Chondrocyte (in vitro differentiated cells): ENCODE results near the gene CACTIN. TPM values are rescaled to one million over a fixed set of nuclear protein-coding genes. Genes with fewer than 3 reads are reported as not detected.

ENCODE experiments used
- DNase-seq: peaks from one replicate; pipeline ENCODE4 v3.0.0; 2021; ENCODE audit warnings: mixed read lengths, low spot score
- H3K27ac Mint-ChIP-seq: one replicate; pipeline ENCODE4 v1.8.0; 2021; ENCODE audit warnings: mild to moderate bottlenecking, moderate library complexity, mixed read lengths; ENCODE audit not compliant: unreplicated experiment
- H3K27me3 Mint-ChIP-seq: 2 replicates; pipeline ENCODE4 v1.8.0; 2021; ENCODE audit warnings: low read depth, mixed read lengths
- H3K36me3 Mint-ChIP-seq: 2 replicates; pipeline ENCODE4 v1.8.0; 2021; ENCODE audit warnings: low read depth, mixed read lengths
- H3K4me1 Mint-ChIP-seq: 2 replicates; pipeline ENCODE4 v1.8.0; 2021; ENCODE audit warnings: low read depth, mild to moderate bottlenecking, mixed read lengths
- H3K4me3 Mint-ChIP-seq: one replicate; pipeline ENCODE4 v1.8.0; 2021; ENCODE audit warnings: mild to moderate bottlenecking, moderate library complexity, mixed read lengths; ENCODE audit not compliant: unreplicated experiment
- H3K9me3 Mint-ChIP-seq: 2 replicates; pipeline ENCODE4 v1.8.0; 2021; ENCODE audit warnings: low read depth, mixed read lengths
- CTCF ChIP-seq: fragments of 200-600 bp; sonication (generic); IDR thresholded peaks from 2 replicates; pipeline ENCODE4 v1.5.0; 2021; ENCODE audit warnings: antibody characterized with exemption, mild to moderate bottlenecking, moderate library complexity
- total RNA-seq: library from RNA; stranded (reverse); gene quantifications from 3 replicates; pipeline ENCODE4 v1.2.1, GENCODE V29; 2021

Gene CACTIN
- total RNA-seq, 1 donor from 2014 or later, result 19.5 TPM

GRCh38 chr19:3660493-3661219 lies 34.1 kb upstream of the CACTIN start:
- Mint-ChIP-seq H3K27ac (no peak overlapping the region), H3K9me3 (no peaks in the 10 kb centered on the region), H3K36me3 (peaks cover 28% of the 10 kb centered on the region), H3K27me3 (no peaks in the 10 kb centered on the region), H3K4me3 (no peak overlapping the region), H3K4me1 (peaks cover 4% of the 10 kb centered on the region)
- TF ChIP-seq CTCF, result no peak
- no peak for DNase-seq

GRCh38 chr19:3659746-3660112 lies 33.1 kb upstream of the CACTIN start:
- DNase-seq, result no peak
- H3K4me1 Mint-ChIP-seq, result peaks cover 8% of the 10 kb centered on the region
- H3K9me3 Mint-ChIP-seq, result no peaks in the 10 kb centered on the region
- no peak overlapping the region for H3K27ac Mint-ChIP-seq
- H3K4me3 Mint-ChIP-seq, result no peak overlapping the region
- peaks cover 28% of the 10 kb centered on the region for H3K36me3 Mint-ChIP-seq
- no peaks in the 10 kb centered on the region for H3K27me3 Mint-ChIP-seq
- no peak for TF ChIP-seq CTCF

DNA sequence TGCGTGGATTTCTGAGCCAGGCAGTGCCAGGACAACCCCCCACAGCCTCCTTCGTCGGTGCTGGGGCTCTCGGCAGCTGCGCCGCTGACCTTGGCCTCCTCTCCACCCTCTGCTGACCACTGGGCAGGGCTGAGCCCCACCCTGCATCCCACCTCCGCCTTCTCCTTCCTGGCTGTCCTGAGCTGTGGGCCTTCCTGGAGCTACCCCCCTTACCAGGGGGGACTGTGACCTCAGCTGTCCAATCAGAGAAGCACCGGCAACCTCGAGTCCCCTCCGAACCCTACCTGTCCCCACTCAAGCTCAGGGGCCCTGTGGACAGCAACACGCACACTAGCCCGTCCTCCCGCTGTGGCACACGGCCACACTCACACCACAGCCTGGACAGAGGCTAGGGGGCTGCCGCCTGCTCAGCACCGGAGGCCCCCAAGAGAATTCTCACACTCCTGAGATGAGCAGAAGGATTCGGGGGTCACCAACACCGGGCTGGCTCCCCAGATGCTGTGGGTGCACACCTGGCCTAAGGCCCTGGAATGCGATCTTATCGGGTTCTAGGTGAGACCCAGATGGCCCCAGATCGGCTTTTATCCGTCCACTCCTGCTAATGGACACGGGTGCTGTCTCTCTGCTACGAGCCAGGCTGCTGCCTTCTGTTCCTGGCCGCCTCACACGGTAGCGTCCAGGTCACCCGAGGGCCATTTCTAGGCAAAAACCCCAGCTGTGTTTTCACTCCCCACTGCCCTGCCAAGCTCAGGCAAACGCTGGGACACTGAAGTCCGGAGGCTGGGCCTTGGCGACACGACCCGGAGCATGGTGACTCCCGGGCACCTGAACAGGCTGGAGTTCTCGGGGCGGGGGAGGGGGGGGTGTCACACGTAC lies 32.5 kb upstream of the CACTIN start:
- peak overlapping the region; percentile 32 for H3K27ac Mint-ChIP-seq
- H3K4me3 Mint-ChIP-seq, result no peak overlapping the region
- H3K27me3 Mint-ChIP-seq, result no peaks in the 10 kb centered on the region

DNA sequence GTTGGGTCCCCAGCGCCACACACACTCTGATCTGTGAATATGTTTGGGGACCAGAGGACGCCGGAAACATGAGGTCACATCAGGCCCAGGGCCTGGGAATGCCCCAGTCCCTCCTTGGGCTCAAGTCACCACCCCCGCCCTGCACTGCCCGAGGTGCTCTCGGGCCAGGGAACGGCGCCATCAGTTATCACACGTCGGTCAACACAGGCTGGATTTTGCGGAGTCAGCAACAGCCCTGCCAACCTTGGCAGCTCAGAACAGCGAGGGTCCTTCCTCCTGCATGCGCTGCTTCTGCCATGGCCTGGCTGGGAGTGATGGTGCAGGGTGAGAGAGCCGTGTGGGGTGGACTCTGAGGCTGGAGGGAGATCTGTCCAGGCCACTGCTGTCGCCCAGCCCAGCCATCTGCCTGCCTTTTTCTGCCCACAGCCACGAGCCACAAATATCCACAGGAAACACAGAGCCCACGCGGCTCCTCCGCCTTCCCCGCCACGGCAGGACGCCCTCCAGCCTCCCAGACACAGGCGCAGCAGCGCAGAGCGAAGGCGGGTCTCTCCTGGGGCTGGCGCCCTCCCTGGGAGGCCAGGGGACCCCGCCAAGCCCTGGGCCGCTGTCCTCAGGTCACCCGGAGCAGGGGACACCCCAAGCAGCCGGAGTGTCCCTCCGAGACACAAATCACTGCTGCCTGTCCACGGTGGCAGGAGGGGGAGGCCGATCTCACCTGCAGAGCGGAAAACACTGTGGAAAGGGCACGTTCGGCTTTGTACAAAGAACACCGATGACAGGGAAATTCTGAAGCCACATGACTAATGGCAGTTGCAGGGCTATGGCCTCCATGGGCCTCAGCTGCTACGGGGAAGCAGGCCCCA lies 31.6 kb upstream of the CACTIN start:
- Mint-ChIP-seq H3K27ac (no peak overlapping the region), H3K27me3 (no peaks in the 10 kb centered on the region)
- no peak for TF ChIP-seq CTCF

More for the DNA sequence above, 32.5 kb upstream of the CACTIN start:
- H3K4me1 Mint-ChIP-seq, result peaks cover 6% of the 10 kb centered on the region
- peaks cover 28% of the 10 kb centered on the region for H3K36me3 Mint-ChIP-seq
- no peak for DNase-seq
- H3K9me3 Mint-ChIP-seq, result no peaks in the 10 kb centered on the region
- TF ChIP-seq CTCF, result no peak

GRCh38 chr19:3657395-3657769 lies 30.8 kb upstream of the CACTIN start:
- DNase-seq, result no peak
- Mint-ChIP-seq H3K27ac (no peak overlapping the region), H3K9me3 (no peaks in the 10 kb centered on the region), H3K27me3 (no peaks in the 10 kb centered on the region), H3K4me3 (no peak overlapping the region), H3K36me3 (peaks cover 19% of the 10 kb centered on the region), H3K4me1 (peaks cover 6% of the 10 kb centered on the region)
- TF ChIP-seq CTCF, result no peak

More for the DNA sequence above, 31.6 kb upstream of the CACTIN start:
- Mint-ChIP-seq H3K9me3 (no peaks in the 10 kb centered on the region), H3K4me1 (peaks cover 6% of the 10 kb centered on the region), H3K36me3 (peaks cover 21% of the 10 kb centered on the region), H3K4me3 (no peak overlapping the region)
- no peak for DNase-seq
